Liver (tissue), 9 donors: ENCODE results near the gene CACNA1C. TPM values are rescaled to one million over a fixed set of nuclear protein-coding genes. Genes with fewer than 3 reads are reported as not detected.

ENCODE experiments used
- DNase-seq: peaks from one replicate; pipeline ENCODE4 v3.0.0-alpha.2; 2017; ENCODE audit warnings: low spot score
- H3K27ac ChIP-seq, 2 donors: one replicate each; pipeline ENCODE4 v1.7.0; 2013; ENCODE audit warnings: inconsistent platforms in 2 of 2, low read length in 2 of 2, control low read depth in 1 of 2, low read depth in 1 of 2, mild to moderate bottlenecking in 1 of 2
- H3K27me3 ChIP-seq, 4 donors: one replicate each; pipeline versions ENCODE4 v1.6.1 to v1.7.0; 2013; ENCODE audit warnings: low read length in 3 of 4, inconsistent platforms in 1 of 4, mild to moderate bottlenecking in 1 of 4, moderate library complexity in 1 of 4; ENCODE audit not compliant: control insufficient read depth in 4 of 4, insufficient read depth in 4 of 4
- H3K36me3 ChIP-seq, 4 donors: one replicate each; pipeline versions ENCODE4 v1.6.1 to v1.7.0; 2013; ENCODE audit warnings: low read length in 3 of 4, mild to moderate bottlenecking in 3 of 4, low read depth in 1 of 4, moderate library complexity in 1 of 4; ENCODE audit not compliant: control insufficient read depth in 4 of 4, insufficient read depth in 3 of 4
- H3K4me1 ChIP-seq, 4 donors: one replicate each; pipeline versions ENCODE4 v1.6.1 to v1.7.0; 2013; ENCODE audit warnings: low read length in 3 of 4, mild to moderate bottlenecking in 3 of 4, moderate library complexity in 1 of 4; ENCODE audit not compliant: control insufficient read depth in 4 of 4, insufficient read depth in 4 of 4
- H3K4me3 ChIP-seq, 3 donors: one replicate each; pipeline versions ENCODE4 v1.6.1 to v1.7.0; 2013; ENCODE audit warnings: low read length in 3 of 3, control low read depth in 1 of 3, low read depth in 1 of 3, mild to moderate bottlenecking in 1 of 3
- H3K9ac ChIP-seq, 2 donors: one replicate each; pipeline ENCODE4 v1.7.0; 2013; ENCODE audit warnings: low read length in 2 of 2, mild to moderate bottlenecking in 2 of 2, moderate library complexity in 2 of 2, control low read depth in 1 of 2, low read depth in 1 of 2
- H3K9me3 ChIP-seq, 4 donors: one replicate each; pipeline versions ENCODE4 v1.6.1 to v1.7.0; 2013; ENCODE audit warnings: low read length in 3 of 4; ENCODE audit not compliant: control insufficient read depth in 4 of 4
- EGR1 ChIP-seq, 2 donors: IDR thresholded peaks; 2 replicates each; pipeline ENCODE4 v1.6.1; 2016 to 2018; ENCODE audit warnings: antibody characterized with exemption in 2 of 2, low read depth in 2 of 2
- FOXA1 ChIP-seq: IDR thresholded peaks from 2 replicates; pipeline ENCODE4 v1.6.1; 2016; ENCODE audit warnings: antibody characterized with exemption
- FOXA2 ChIP-seq: IDR thresholded peaks from 2 replicates; pipeline ENCODE4 v1.6.1; 2016; ENCODE audit warnings: antibody characterized with exemption
- GABPA ChIP-seq, 2 donors: IDR thresholded peaks in 1 of 2; conservative IDR thresholded peaks in 1 of 2; 2 replicates each; pipeline ENCODE4 v1.6.1; 2016; ENCODE audit warnings: antibody characterized with exemption in 2 of 2, mild to moderate bottlenecking in 1 of 2, moderate library complexity in 1 of 2
- HNF4A ChIP-seq, 2 donors: conservative IDR thresholded peaks; 2 replicates each; pipeline ENCODE4 v1.6.1; 2016; ENCODE audit warnings: antibody characterized with exemption in 2 of 2, mild to moderate bottlenecking in 2 of 2
- HNF4G ChIP-seq: IDR thresholded peaks from 2 replicates; pipeline ENCODE4 v1.6.1; 2016; ENCODE audit warnings: antibody characterized with exemption
- NR2F2 ChIP-seq: IDR thresholded peaks from 2 replicates; pipeline ENCODE4 v1.6.1; 2016; ENCODE audit warnings: antibody characterized with exemption
- RAD21 ChIP-seq, 2 donors: IDR thresholded peaks; 2 replicates each; pipeline ENCODE4 v1.6.1; 2016; ENCODE audit warnings: antibody characterized with exemption in 2 of 2, mild to moderate bottlenecking in 2 of 2
- RXRA ChIP-seq, 2 donors: IDR thresholded peaks; 2 replicates each; pipeline ENCODE4 v1.6.1; 2017 to 2018; ENCODE audit warnings: antibody characterized with exemption in 2 of 2, mild to moderate bottlenecking in 1 of 2
- SP1 ChIP-seq: IDR thresholded peaks from 2 replicates; pipeline ENCODE4 v1.6.1; 2018; ENCODE audit warnings: antibody characterized with exemption, mild to moderate bottlenecking
- TAF1 ChIP-seq: conservative IDR thresholded peaks from 2 replicates; pipeline ENCODE4 v1.6.1; 2016; ENCODE audit warnings: antibody characterized with exemption, mild to moderate bottlenecking
- YY1 ChIP-seq: IDR thresholded peaks from 2 replicates; pipeline ENCODE4 v1.6.1; 2016; ENCODE audit warnings: antibody characterized with exemption, mild to moderate bottlenecking
- polyA plus RNA-seq, 2 donors: library from polyadenylated mRNA; stranded (reverse) in 1 of 2; unstranded in 1 of 2; fragments of 200-250 nt in 1 of 2; fragments of >200 nt in 1 of 2; fragmentation: Nextera tagmentation in 1 of 2; extraction: Ambion mirVana in 1 of 2; gene quantifications; one replicate each; pipeline versions ENCODE4 v1.2.1 to v1.2.3, GENCODE V29; 2013 to 2015
- total RNA-seq, 2 donors: library from RNA; depleted of rRNA; stranded (reverse); fragments of >200 nt; gene quantifications; one replicate each; pipeline ENCODE4 v1.2.3, GENCODE V29; 2014
- TF ChIP-seq, protein P1 (sequence below): IDR thresholded peaks from 2 replicates; pipeline ENCODE4 v1.6.1; 2016; ENCODE audit warnings: antibody characterized with exemption
- TF ChIP-seq, protein P2 (sequence below): IDR thresholded peaks from 2 replicates; pipeline ENCODE4 v1.6.1; 2016; ENCODE audit warnings: antibody characterized with exemption
- TF ChIP-seq, protein P3 (sequence below): IDR thresholded peaks from 2 replicates; pipeline ENCODE4 v1.6.1; 2016; ENCODE audit warnings: antibody characterized with exemption
- TF ChIP-seq, protein P4 (sequence below): IDR thresholded peaks from 2 replicates; pipeline ENCODE4 v1.6.1; 2016; ENCODE audit warnings: antibody characterized with exemption, mild to moderate bottlenecking
- TF ChIP-seq, protein P5 (sequence below): fragments of 150-350 bp; IDR thresholded peaks from 2 replicates; pipeline ENCODE4 v1.5.1; 2017; ENCODE audit warnings: improper control_type of control experiment, low read depth, low read length; ENCODE audit not compliant: missing input control
- donor health status: healthy.
- donor health status: healthy.
- donor health status: healthy.
- donor health status: healthy.
- donor health status: healthy.

The CACNA1C gene
- total and polyA plus RNA-seq, 4 donors, result 0.23 to 1.9 (median 0.41) TPM

DNA sequence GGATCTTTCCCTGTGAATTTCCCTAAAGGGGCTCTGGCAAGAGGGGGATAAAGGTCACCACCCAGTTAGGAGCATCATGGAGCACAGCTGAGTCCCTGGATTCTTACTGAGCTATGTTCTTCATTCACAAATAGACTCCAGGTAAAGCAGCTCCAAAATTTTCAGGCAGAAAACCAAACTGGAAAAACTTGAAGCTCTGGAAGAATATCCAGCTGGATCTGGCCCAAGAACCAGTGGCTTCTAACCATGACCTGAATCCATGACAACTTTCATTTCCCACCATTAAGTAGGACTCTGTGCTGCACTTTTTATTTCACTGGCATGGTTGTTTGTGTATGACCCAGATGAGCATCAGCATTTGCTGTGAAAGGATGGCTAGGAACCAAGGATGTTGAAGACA, 561.6 kb downstream of the CACNA1C start:
- no peak overlapping the region for H3K27ac ChIP-seq
- H3K9me3 ChIP-seq, result no peaks in the 10 kb centered on the region
- no peaks in the 10 kb centered on the region for H3K36me3 ChIP-seq
- TF ChIP-seq HNF4G (no peak), GABPA (IDR thresholded peaks at IDR 0.05 in 1 of 2, conservative IDR thresholded peaks at IDR 0.05 in 1 of 2) (no peak), TAF1 (no peak), YY1 (no peak), RXRA (IDR thresholded peaks at IDR 0.05) (no peak), SP1 (no peak), FOXA1 (no peak), RAD21 (IDR thresholded peaks at IDR 0.05) (no peak), FOXA2 (no peak), EGR1 (IDR thresholded peaks at IDR 0.05; ENCODE audit: low read depth in 2 of 2) (no peak), HNF4A (conservative IDR thresholded peaks at IDR 0.05) (no peak), NR2F2 (no peak)
- TF ChIP-seq, protein P1, sequence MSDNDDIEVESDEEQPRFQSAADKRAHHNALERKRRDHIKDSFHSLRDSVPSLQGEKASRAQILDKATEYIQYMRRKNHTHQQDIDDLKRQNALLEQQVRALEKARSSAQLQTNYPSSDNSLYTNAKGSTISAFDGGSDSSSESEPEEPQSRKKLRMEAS, result no peak
- TF ChIP-seq, protein P2, sequence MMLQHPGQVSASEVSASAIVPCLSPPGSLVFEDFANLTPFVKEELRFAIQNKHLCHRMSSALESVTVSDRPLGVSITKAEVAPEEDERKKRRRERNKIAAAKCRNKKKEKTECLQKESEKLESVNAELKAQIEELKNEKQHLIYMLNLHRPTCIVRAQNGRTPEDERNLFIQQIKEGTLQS, result no peak
- TF ChIP-seq, protein P3, sequence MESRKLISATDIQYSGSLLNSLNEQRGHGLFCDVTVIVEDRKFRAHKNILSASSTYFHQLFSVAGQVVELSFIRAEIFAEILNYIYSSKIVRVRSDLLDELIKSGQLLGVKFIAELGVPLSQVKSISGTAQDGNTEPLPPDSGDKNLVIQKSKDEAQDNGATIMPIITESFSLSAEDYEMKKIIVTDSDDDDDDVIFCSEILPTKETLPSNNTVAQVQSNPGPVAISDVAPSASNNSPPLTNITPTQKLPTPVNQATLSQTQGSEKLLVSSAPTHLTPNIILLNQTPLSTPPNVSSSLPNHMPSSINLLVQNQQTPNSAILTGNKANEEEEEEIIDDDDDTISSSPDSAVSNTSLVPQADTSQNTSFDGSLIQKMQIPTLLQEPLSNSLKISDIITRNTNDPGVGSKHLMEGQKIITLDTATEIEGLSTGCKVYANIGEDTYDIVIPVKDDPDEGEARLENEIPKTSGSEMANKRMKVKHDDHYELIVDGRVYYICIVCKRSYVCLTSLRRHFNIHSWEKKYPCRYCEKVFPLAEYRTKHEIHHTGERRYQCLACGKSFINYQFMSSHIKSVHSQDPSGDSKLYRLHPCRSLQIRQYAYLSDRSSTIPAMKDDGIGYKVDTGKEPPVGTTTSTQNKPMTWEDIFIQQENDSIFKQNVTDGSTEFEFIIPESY, result no peak
- TF ChIP-seq, protein P4, sequence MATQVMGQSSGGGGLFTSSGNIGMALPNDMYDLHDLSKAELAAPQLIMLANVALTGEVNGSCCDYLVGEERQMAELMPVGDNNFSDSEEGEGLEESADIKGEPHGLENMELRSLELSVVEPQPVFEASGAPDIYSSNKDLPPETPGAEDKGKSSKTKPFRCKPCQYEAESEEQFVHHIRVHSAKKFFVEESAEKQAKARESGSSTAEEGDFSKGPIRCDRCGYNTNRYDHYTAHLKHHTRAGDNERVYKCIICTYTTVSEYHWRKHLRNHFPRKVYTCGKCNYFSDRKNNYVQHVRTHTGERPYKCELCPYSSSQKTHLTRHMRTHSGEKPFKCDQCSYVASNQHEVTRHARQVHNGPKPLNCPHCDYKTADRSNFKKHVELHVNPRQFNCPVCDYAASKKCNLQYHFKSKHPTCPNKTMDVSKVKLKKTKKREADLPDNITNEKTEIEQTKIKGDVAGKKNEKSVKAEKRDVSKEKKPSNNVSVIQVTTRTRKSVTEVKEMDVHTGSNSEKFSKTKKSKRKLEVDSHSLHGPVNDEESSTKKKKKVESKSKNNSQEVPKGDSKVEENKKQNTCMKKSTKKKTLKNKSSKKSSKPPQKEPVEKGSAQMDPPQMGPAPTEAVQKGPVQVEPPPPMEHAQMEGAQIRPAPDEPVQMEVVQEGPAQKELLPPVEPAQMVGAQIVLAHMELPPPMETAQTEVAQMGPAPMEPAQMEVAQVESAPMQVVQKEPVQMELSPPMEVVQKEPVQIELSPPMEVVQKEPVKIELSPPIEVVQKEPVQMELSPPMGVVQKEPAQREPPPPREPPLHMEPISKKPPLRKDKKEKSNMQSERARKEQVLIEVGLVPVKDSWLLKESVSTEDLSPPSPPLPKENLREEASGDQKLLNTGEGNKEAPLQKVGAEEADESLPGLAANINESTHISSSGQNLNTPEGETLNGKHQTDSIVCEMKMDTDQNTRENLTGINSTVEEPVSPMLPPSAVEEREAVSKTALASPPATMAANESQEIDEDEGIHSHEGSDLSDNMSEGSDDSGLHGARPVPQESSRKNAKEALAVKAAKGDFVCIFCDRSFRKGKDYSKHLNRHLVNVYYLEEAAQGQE, result no peak
- TF ChIP-seq, protein P5, sequence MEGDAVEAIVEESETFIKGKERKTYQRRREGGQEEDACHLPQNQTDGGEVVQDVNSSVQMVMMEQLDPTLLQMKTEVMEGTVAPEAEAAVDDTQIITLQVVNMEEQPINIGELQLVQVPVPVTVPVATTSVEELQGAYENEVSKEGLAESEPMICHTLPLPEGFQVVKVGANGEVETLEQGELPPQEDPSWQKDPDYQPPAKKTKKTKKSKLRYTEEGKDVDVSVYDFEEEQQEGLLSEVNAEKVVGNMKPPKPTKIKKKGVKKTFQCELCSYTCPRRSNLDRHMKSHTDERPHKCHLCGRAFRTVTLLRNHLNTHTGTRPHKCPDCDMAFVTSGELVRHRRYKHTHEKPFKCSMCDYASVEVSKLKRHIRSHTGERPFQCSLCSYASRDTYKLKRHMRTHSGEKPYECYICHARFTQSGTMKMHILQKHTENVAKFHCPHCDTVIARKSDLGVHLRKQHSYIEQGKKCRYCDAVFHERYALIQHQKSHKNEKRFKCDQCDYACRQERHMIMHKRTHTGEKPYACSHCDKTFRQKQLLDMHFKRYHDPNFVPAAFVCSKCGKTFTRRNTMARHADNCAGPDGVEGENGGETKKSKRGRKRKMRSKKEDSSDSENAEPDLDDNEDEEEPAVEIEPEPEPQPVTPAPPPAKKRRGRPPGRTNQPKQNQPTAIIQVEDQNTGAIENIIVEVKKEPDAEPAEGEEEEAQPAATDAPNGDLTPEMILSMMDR, result no peak
- no peak overlapping the region for H3K9ac ChIP-seq
- peaks cover 0 to 3% (median 0%) of the 10 kb centered on the region in 4 donors for H3K27me3 ChIP-seq
- no peak for DNase-seq
- no peak overlapping the region for H3K4me3 ChIP-seq
- H3K4me1 ChIP-seq, result no peaks in the 10 kb centered on the region
